ES-I3 (cell line): ENCODE measurements around the gene CBFA2T2.

Source experiments
- H3K36me3 ChIP-seq: 2 replicates; pipeline ENCODE4 v1.6.1; 2013; ENCODE audit warnings: mild to moderate bottlenecking, low read length, control low read depth, moderate library complexity; ENCODE audit not compliant: insufficient read depth
- H3K4me1 ChIP-seq: 2 replicates; pipeline ENCODE4 v1.6.1; 2013; ENCODE audit warnings: mild to moderate bottlenecking, control low read depth, low read length; ENCODE audit not compliant: insufficient read depth
- H3K9ac ChIP-seq: 2 replicates; pipeline ENCODE4 v1.6.1; 2013; ENCODE audit warnings: low read depth, mild to moderate bottlenecking, low read length, moderate library complexity
- H3K9me3 ChIP-seq: 2 replicates; pipeline ENCODE4 v1.6.1; 2013; ENCODE audit warnings: mild to moderate bottlenecking, low read length, moderate library complexity; ENCODE audit not compliant: control insufficient read depth, insufficient read depth

The CBFA2T2 gene

DNA sequence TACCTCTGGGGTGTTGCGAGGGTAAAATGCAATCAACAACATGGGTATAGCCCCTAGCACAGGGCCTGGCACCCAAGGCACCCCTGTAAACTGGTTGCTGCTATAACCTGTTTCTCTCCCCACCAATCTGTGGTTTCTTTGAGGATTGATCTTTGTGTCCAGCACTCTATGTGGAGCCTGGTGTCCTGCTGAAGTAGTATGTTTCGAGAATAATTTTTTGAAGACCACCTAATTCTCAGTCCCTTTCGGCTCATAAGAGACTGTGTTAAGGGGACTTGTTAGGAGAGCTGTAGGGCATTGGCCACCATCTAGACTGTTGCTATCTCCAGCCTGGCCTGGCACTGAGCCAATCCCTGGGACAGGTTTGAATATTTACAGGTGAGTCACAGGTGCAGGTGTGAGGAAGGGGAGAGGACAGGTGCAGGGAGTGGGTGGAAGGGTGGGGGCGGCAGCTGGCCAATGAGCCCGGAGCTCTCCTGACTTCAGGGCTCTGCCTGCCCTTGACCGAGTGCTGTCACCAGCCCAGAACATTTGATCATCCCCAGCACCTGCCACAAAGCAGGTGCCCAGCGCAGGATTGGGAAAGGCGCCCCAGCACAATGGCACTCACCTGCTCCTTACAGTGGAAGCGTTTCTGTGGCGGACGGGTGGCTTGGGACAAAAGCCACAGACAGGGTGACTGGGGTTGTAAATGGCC, 164.2 kb downstream of the CBFA2T2 start:
- 0 out of 2 replicates have a peak, but pooled peaks cover 3% of the 10 kb centered on the region for H3K36me3 ChIP-seq
- no peak overlapping the region for H3K9ac ChIP-seq
- peaks cover 8% of the 10 kb centered on the region for H3K4me1 ChIP-seq
- no peaks in the 10 kb centered on the region for H3K9me3 ChIP-seq

DNA sequence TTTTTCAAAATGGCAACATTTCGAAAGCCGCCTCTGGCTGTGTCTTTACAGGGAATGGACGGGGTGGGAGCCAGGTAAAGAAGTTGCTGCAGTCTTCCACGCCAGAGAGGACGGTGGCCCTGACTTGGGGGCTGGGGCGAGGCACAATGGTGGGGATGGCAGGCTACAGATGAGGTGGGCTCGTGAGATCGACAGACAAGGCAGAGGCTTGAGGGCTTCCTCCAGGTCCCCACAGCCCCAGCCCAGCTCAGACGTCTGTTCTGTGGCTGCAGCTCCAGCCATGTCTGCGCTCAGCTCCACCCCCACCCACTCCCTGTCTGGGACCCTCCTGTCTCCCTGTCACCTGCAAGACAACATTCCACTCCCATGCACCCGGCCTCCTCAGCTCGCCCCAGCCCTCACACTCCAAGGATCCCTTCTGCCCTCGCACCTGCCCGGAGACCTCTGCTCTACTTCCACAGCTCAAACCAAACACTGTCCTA, 164.8 kb downstream of the CBFA2T2 start:
- H3K9me3 ChIP-seq = no peaks in the 10 kb centered on the region
- H3K9ac ChIP-seq = no peak overlapping the region
- 0 out of 2 replicates have a peak, but pooled peaks cover 3% of the 10 kb centered on the region for H3K36me3 ChIP-seq
- peaks cover 8% of the 10 kb centered on the region for H3K4me1 ChIP-seq

- Histone ChIP-seq H3K4me1 (peaks cover 8% of the 10 kb centered on the region), H3K9me3 (no peaks in the 10 kb centered on the region), H3K36me3 (0 out of 2 replicates have a peak, but pooled peaks cover 3% of the 10 kb centered on the region), H3K9ac (no peak overlapping the region)
Observed at GRCh38 chr20:33655164-33655563, 165.3 kb downstream of the CBFA2T2 start.

- H3K4me1 ChIP-seq = peaks cover 8% of the 10 kb centered on the region
- H3K9me3 ChIP-seq = no peaks in the 10 kb centered on the region
- no peak overlapping the region for H3K9ac ChIP-seq
- H3K36me3 ChIP-seq = 0 out of 2 replicates have a peak, but pooled peaks cover 3% of the 10 kb centered on the region
Observed at GRCh38 chr20:33656010-33656782, 166.3 kb downstream of the CBFA2T2 start.

GRCh38 chr20:33656783-33657703, 167.1 kb downstream of the CBFA2T2 start:
- Histone ChIP-seq H3K36me3 (0 out of 2 replicates have a peak, but pooled peaks cover 3% of the 10 kb centered on the region), H3K4me1 (peaks cover 8% of the 10 kb centered on the region), H3K9me3 (no peaks in the 10 kb centered on the region), H3K9ac (no peak overlapping the region)

- H3K36me3 ChIP-seq = 0 out of 2 replicates have a peak, but pooled peaks cover 3% of the 10 kb centered on the region
Observed at GRCh38 chr20:33657704-33658095, 167.8 kb downstream of the CBFA2T2 start.

DNA sequence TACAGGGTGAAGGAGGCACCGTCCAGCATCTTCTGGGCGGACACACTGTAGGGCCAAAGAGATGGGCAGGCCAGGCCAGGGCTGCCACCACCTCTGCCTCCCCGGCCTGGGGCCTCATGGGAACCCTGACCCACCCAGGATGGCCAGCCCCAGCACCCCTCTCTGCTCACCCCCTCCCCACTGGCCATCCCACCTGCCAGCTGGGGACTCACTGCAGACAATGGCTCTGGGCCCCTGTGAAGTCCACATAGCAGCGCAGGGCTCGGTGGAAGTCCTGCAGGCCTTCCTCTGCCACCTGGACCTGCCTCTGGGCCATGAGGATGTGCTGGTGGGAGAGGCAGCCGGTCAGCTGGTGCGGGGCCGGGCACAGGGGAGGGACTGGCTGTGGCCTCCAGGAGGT, 168.6 kb downstream of the CBFA2T2 start:
- H3K36me3 ChIP-seq = 0 out of 2 replicates have a peak, but pooled peaks cover 3% of the 10 kb centered on the region
- no peak overlapping the region for H3K9ac ChIP-seq
- H3K9me3 ChIP-seq = no peaks in the 10 kb centered on the region
- peaks cover 12% of the 10 kb centered on the region for H3K4me1 ChIP-seq

More at GRCh38 chr20:33657704-33658095, 167.8 kb downstream of the CBFA2T2 start:
- H3K9ac ChIP-seq = no peak overlapping the region
- no peaks in the 10 kb centered on the region for H3K9me3 ChIP-seq
- H3K4me1 ChIP-seq = peaks cover 12% of the 10 kb centered on the region

DNA sequence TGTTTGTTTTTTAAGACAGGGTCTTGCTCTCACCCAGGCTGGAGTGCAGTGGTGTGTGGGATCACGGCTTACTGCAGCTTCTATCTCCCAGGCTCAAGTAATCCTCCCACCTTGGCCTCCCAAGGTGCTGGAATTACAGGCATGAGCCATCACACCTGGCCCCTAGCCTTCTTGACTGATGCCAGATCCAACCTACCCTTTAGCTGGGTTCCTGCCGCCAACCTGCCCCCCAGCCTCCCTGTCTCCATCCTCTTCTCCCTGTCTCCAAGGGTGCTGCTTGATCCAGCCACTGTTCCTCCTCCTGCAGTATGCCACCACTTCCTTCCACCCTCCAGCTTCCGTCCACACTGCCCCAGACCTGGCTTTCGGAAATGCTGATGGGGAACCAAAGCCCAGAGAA, 169.0 kb downstream of the CBFA2T2 start:
- H3K9ac ChIP-seq = no peak overlapping the region
- H3K36me3 ChIP-seq = 0 out of 2 replicates have a peak, but pooled peaks cover 3% of the 10 kb centered on the region
- peaks cover 8% of the 10 kb centered on the region for H3K4me1 ChIP-seq
- no peaks in the 10 kb centered on the region for H3K9me3 ChIP-seq

GRCh38 chr20:33659341-33660034, 169.6 kb downstream of the CBFA2T2 start:
- Histone ChIP-seq H3K9me3 (no peaks in the 10 kb centered on the region), H3K9ac (no peak overlapping the region), H3K4me1 (peaks cover 6% of the 10 kb centered on the region; the same call in 1 of the 2 replicates), H3K36me3 (0 out of 2 replicates have a peak, but pooled peaks cover 3% of the 10 kb centered on the region)

DNA sequence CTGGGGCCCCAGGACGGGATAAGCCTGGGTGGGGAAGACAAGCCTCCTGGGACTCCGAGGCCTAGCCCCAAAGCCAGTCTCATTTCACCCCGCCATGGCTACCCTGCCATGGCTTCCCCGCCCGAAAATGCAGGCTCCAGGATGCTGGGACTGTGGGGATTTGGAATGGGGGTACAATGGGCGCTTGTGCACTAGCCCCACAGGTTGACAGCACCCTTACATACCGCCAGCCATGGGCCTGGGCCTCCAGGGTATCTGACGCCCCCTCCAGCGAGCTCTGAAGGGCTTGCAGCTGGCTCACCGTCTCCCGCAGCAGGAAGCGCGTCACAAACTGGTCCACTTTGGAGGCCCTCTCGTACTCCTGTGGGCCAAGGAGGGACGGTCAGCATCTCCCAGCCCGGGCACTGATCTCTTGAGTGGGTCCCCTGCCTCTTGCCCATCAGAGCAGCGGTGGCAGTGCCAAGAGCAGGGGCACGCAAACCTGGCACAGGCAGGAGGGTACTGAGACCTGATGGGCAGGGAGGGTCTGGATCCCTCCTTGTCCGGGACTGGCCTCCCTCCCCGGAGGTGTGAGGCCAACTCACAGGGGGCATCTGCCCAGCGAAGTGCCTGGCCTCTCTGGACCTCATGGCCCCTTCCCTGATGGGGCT, 170.3 kb downstream of the CBFA2T2 start:
- Histone ChIP-seq H3K4me1 (peaks cover 10% of the 10 kb centered on the region; the same call in 1 of the 2 replicates), H3K9me3 (no peaks in the 10 kb centered on the region), H3K9ac (no peak overlapping the region), H3K36me3 (0 out of 2 replicates have a peak, but pooled peaks cover 3% of the 10 kb centered on the region)

GRCh38 chr20:33660685-33661058, 170.8 kb downstream of the CBFA2T2 start:
- H3K9me3 ChIP-seq = no peaks in the 10 kb centered on the region
- 0 out of 2 replicates have a peak, but pooled peaks cover 3% of the 10 kb centered on the region for H3K36me3 ChIP-seq
- no peak overlapping the region for H3K9ac ChIP-seq
- H3K4me1 ChIP-seq = peaks cover 10% of the 10 kb centered on the region; the same call in 1 of the 2 replicates

GRCh38 chr20:33662172-33662571, 172.3 kb downstream of the CBFA2T2 start, which contains the start of gene C20orf144:
Gene C20orf144, plus strand, starts transcription at chr20:33662327. Its CDS starts 19 bp downstream, at chr20:33662346.
- H3K4me1 ChIP-seq = peaks cover 10% of the 10 kb centered on the region; the same call in 1 of the 2 replicates

More at GRCh38 chr20:33662172-33662571, 172.3 kb downstream of the CBFA2T2 start, which contains the start of gene C20orf144:
- Histone ChIP-seq H3K9ac (peak within 1 kb of the TSS; percentile 56), H3K36me3 (no peaks in the 10 kb centered on the region), H3K9me3 (no peaks in the 10 kb centered on the region)
